Osteocyte (in vitro differentiated cells): ENCODE measurements around the gene CDK6. TPM values are rescaled to one million over a fixed set of nuclear protein-coding genes. Genes with fewer than 3 reads are reported as not detected.

ENCODE experiments used
- DNase-seq: peaks from one replicate; pipeline ENCODE4 v3.0.0; 2021; ENCODE audit warnings: mixed read lengths; ENCODE audit not compliant: unreplicated experiment; ENCODE audit errors: extremely low spot score
- H3K27ac Mint-ChIP-seq: one replicate; pipeline ENCODE4 v1.8.0; 2021; ENCODE audit warnings: mild to moderate bottlenecking, mixed read lengths; ENCODE audit not compliant: unreplicated experiment
- H3K27me3 Mint-ChIP-seq: one replicate; pipeline ENCODE4 v1.8.0; 2021; ENCODE audit warnings: mixed read lengths; ENCODE audit not compliant: unreplicated experiment
- H3K36me3 Mint-ChIP-seq: one replicate; pipeline ENCODE4 v1.8.0; 2021; ENCODE audit warnings: mixed read lengths; ENCODE audit not compliant: unreplicated experiment
- H3K4me1 Mint-ChIP-seq: one replicate; pipeline ENCODE4 v1.8.0; 2021; ENCODE audit warnings: mixed read lengths; ENCODE audit not compliant: unreplicated experiment
- H3K4me3 Mint-ChIP-seq: one replicate; pipeline ENCODE4 v1.8.0; 2021; ENCODE audit warnings: mild to moderate bottlenecking, moderate library complexity, mixed read lengths; ENCODE audit not compliant: unreplicated experiment
- H3K9me3 Mint-ChIP-seq: one replicate; pipeline ENCODE4 v1.8.0; 2021; ENCODE audit warnings: mixed read lengths; ENCODE audit not compliant: unreplicated experiment
- CTCF ChIP-seq: fragments of 200-600 bp; sonication (generic); IDR thresholded peaks from 2 replicates; pipeline ENCODE4 v1.5.0; 2021; ENCODE audit warnings: antibody characterized with exemption, mild to moderate bottlenecking, moderate library complexity
- total RNA-seq: library from RNA; stranded (reverse); gene quantifications from 2 replicates; pipeline ENCODE4 v1.2.1, GENCODE V29; 2021

Gene CDK6
- total RNA-seq, 1 donor from 2014 or later, result 53.6 TPM

- H3K36me3 Mint-ChIP-seq, result no peaks in the 10 kb centered on the region
- no peak for DNase-seq
- H3K27ac Mint-ChIP-seq, result peak overlapping the region; percentile 53
- H3K4me3 Mint-ChIP-seq, result no peak overlapping the region
- H3K27me3 Mint-ChIP-seq, result peaks cover 2% of the 10 kb centered on the region
- peaks cover 40% of the 10 kb centered on the region for H3K4me1 Mint-ChIP-seq
- no peak for TF ChIP-seq CTCF
- H3K9me3 Mint-ChIP-seq, result no peaks in the 10 kb centered on the region
These were observed 249.5 kb downstream of the CDK6 start for GRCh38 chr7:92586841-92587240.

- H3K27me3 Mint-ChIP-seq, result no peaks in the 10 kb centered on the region
- H3K27ac Mint-ChIP-seq, result peak overlapping the region; percentile 53
- no peak overlapping the region for H3K4me3 Mint-ChIP-seq
- peaks cover 40% of the 10 kb centered on the region for H3K4me1 Mint-ChIP-seq
- no peaks in the 10 kb centered on the region for H3K9me3 Mint-ChIP-seq
- DNase-seq, result no peak
- H3K36me3 Mint-ChIP-seq, result no peaks in the 10 kb centered on the region
- no peak for TF ChIP-seq CTCF
These were observed 250.0 kb downstream of the CDK6 start for GRCh38 chr7:92586403-92586802.

- no peaks in the 10 kb centered on the region for H3K27me3 Mint-ChIP-seq
- peaks cover 3% of the 10 kb centered on the region for H3K36me3 Mint-ChIP-seq
- H3K4me3 Mint-ChIP-seq, result no peak overlapping the region
- no peak for DNase-seq
- no peak for TF ChIP-seq CTCF
- peaks cover 40% of the 10 kb centered on the region for H3K4me1 Mint-ChIP-seq
- H3K27ac Mint-ChIP-seq, result no peak overlapping the region
- H3K9me3 Mint-ChIP-seq, result no peaks in the 10 kb centered on the region
These were observed 251.4 kb downstream of the CDK6 start for GRCh38 chr7:92584953-92585352.

GRCh38 chr7:92582948-92583347 lies 253.4 kb downstream of the CDK6 start:
- peaks cover 23% of the 10 kb centered on the region for H3K4me1 Mint-ChIP-seq
- H3K27ac Mint-ChIP-seq, result no peak overlapping the region
- TF ChIP-seq CTCF, result no peak
- peaks cover 20% of the 10 kb centered on the region for H3K36me3 Mint-ChIP-seq
- no peaks in the 10 kb centered on the region for H3K9me3 Mint-ChIP-seq
- no peaks in the 10 kb centered on the region for H3K27me3 Mint-ChIP-seq
- DNase-seq, result no peak
- no peak overlapping the region for H3K4me3 Mint-ChIP-seq

- no peaks in the 10 kb centered on the region for H3K4me1 Mint-ChIP-seq
- no peak for DNase-seq
- TF ChIP-seq CTCF, result no peak
- no peaks in the 10 kb centered on the region for H3K9me3 Mint-ChIP-seq
- peaks cover 44% of the 10 kb centered on the region for H3K36me3 Mint-ChIP-seq
- no peaks in the 10 kb centered on the region for H3K27me3 Mint-ChIP-seq
- no peak overlapping the region for H3K27ac Mint-ChIP-seq
- no peak overlapping the region for H3K4me3 Mint-ChIP-seq
These were observed 260.1 kb downstream of the CDK6 start for GRCh38 chr7:92576296-92576695.
